ENCODE data around the gene DPYD. TPM values are rescaled to one million over a fixed set of nuclear protein-coding genes. Genes with fewer than 3 reads are reported as not detected.

The DPYD gene
- polyA plus RNA-seq: 32.5 TPM
- long read RNA-seq, donor 1, full-length matches to known transcripts: 1 of 1 reads
- long read RNA-seq, donor 1, partial matches to known transcripts: 0 of 1 reads
- long read RNA-seq, donor 1, other reads (novel, unspliced or antisense): 0 of 1 reads
- long read RNA-seq, donor 2, full-length matches to known transcripts: 5 of 5 reads
- long read RNA-seq, donor 2, partial matches to known transcripts: 0 of 5 reads
- long read RNA-seq, donor 2, other reads (novel, unspliced or antisense): 0 of 5 reads
- long read RNA-seq, donor 3: 0 reads
- long read RNA-seq, donor 4: 0 reads
- long read RNA-seq, donor 5, full-length matches to known transcripts: 3 of 3 reads
- long read RNA-seq, donor 5, partial matches to known transcripts: 0 of 3 reads
- long read RNA-seq, donor 5, other reads (novel, unspliced or antisense): 0 of 3 reads
- long read RNA-seq, donor 6, full-length matches to known transcripts: 9 of 9 reads
- long read RNA-seq, donor 6, partial matches to known transcripts: 0 of 9 reads
- long read RNA-seq, donor 6, other reads (novel, unspliced or antisense): 0 of 9 reads
- long read RNA-seq, donor 7, full-length matches to known transcripts: 2 of 2 reads
- long read RNA-seq, donor 7, partial matches to known transcripts: 0 of 2 reads
- long read RNA-seq, donor 7, other reads (novel, unspliced or antisense): 0 of 2 reads
- long read RNA-seq, donor 8, full-length matches to known transcripts: 4 of 9 reads
- long read RNA-seq, donor 8, partial matches to known transcripts: 5 of 9 reads
- long read RNA-seq, donor 8, other reads (novel, unspliced or antisense): 0 of 9 reads
- long read RNA-seq, donor 9, full-length matches to known transcripts: 2 of 2 reads
- long read RNA-seq, donor 9, partial matches to known transcripts: 0 of 2 reads
- long read RNA-seq, donor 9, other reads (novel, unspliced or antisense): 0 of 2 reads
- long read RNA-seq, donor 10, full-length matches to known transcripts: 1 of 1 reads
- long read RNA-seq, donor 10, partial matches to known transcripts: 0 of 1 reads
- long read RNA-seq, donor 10, other reads (novel, unspliced or antisense): 0 of 1 reads
- long read RNA-seq, donor 11: 0 reads

GRCh38 chr1:97920832-97921571 is at the start of gene DPYD:
Gene DPYD, minus strand, starts transcription at chr1:97921034. Its CDS starts 112 bp downstream, at chr1:97920922.
- peak within 1 kb of the TSS; percentile 93 for H3K4me3 ChIP-seq (ENCODE audit: low read length)
- H3K4me1 ChIP-seq (ENCODE audit: control insufficient read depth, insufficient read depth, low read length): peaks cover 24% of the 10 kb centered on the region
- peak; percentile 79 to 94 for DNase-seq
- no peaks in the 10 kb centered on the region for H3K9me3 ChIP-seq (ENCODE audit: control insufficient read depth, low read depth, low read length)
- no CpG with 5 or more reads among the region's 50 CpGs for WGBS (ENCODE audit: insufficient coverage, low lambda C conversion rate)
- no peaks in the 10 kb centered on the region for H3K36me3 ChIP-seq (ENCODE audit: control insufficient read depth, insufficient read depth, low read length)
- peak within 1 kb of the TSS; percentile 94 for H3K27ac ChIP-seq (ENCODE audit: low read length)
- H3K27me3 ChIP-seq (ENCODE audit: control insufficient read depth, insufficient read depth, low read length): no peaks in the 10 kb centered on the region

GRCh38 chr1:97960470-97960869 is 39.6 kb upstream of the DPYD start:
- no peaks in the 10 kb centered on the region for H3K27me3 ChIP-seq (ENCODE audit: control insufficient read depth, insufficient read depth, low read length)
- no peak overlapping the region for H3K4me3 ChIP-seq (ENCODE audit: low read length)
- H3K4me1 ChIP-seq (ENCODE audit: control insufficient read depth, insufficient read depth, low read length): no peaks in the 10 kb centered on the region
- no peaks in the 10 kb centered on the region for H3K36me3 ChIP-seq (ENCODE audit: control insufficient read depth, insufficient read depth, low read length)
- no peak for DNase-seq
- no peaks in the 10 kb centered on the region for H3K9me3 ChIP-seq (ENCODE audit: control insufficient read depth, low read depth, low read length)
- H3K27ac ChIP-seq (ENCODE audit: low read length): no peak overlapping the region

GRCh38 chr1:97947695-97948094 is 26.9 kb upstream of the DPYD start:
- no peak overlapping the region for H3K4me3 ChIP-seq (ENCODE audit: low read length)
- H3K36me3 ChIP-seq (ENCODE audit: control insufficient read depth, insufficient read depth, low read length): no peaks in the 10 kb centered on the region
- H3K27ac ChIP-seq (ENCODE audit: low read length): no peak overlapping the region
- no peaks in the 10 kb centered on the region for H3K4me1 ChIP-seq (ENCODE audit: control insufficient read depth, insufficient read depth, low read length)
- H3K9me3 ChIP-seq (ENCODE audit: control insufficient read depth, low read depth, low read length): no peaks in the 10 kb centered on the region
- no peak for DNase-seq
- no peaks in the 10 kb centered on the region for H3K27me3 ChIP-seq (ENCODE audit: control insufficient read depth, insufficient read depth, low read length)
- 67% methylated on average over 1 of the region's 3 CpGs for WGBS (ENCODE audit: insufficient coverage, low lambda C conversion rate)

GRCh38 chr1:97943354-97943753 is 22.5 kb upstream of the DPYD start:
- Histone ChIP-seq H3K27me3 (ENCODE audit: control insufficient read depth, insufficient read depth, low read length) (no peaks in the 10 kb centered on the region), H3K36me3 (ENCODE audit: control insufficient read depth, insufficient read depth, low read length) (no peaks in the 10 kb centered on the region), H3K27ac (ENCODE audit: low read length) (no peak overlapping the region), H3K4me1 (ENCODE audit: control insufficient read depth, insufficient read depth, low read length) (no peaks in the 10 kb centered on the region), H3K4me3 (ENCODE audit: low read length) (no peak overlapping the region), H3K9me3 (ENCODE audit: control insufficient read depth, low read depth, low read length) (no peaks in the 10 kb centered on the region)
- no CpG with 5 or more reads among the region's 4 CpGs for WGBS (ENCODE audit: insufficient coverage, low lambda C conversion rate)
- DNase-seq: no peak

- no peak overlapping the region for H3K4me3 ChIP-seq (ENCODE audit: low read length)
- no peaks in the 10 kb centered on the region for H3K4me1 ChIP-seq (ENCODE audit: control insufficient read depth, insufficient read depth, low read length)
- H3K27ac ChIP-seq (ENCODE audit: low read length): no peak overlapping the region
- no peaks in the 10 kb centered on the region for H3K36me3 ChIP-seq (ENCODE audit: control insufficient read depth, insufficient read depth, low read length)
- H3K9me3 ChIP-seq (ENCODE audit: control insufficient read depth, low read depth, low read length): no peaks in the 10 kb centered on the region
- 80% methylated on average over 1 of the region's 2 CpGs for WGBS (ENCODE audit: insufficient coverage, low lambda C conversion rate)
- H3K27me3 ChIP-seq (ENCODE audit: control insufficient read depth, insufficient read depth, low read length): no peaks in the 10 kb centered on the region
- no peak for DNase-seq
Observed at GRCh38 chr1:97942161-97943123, 21.6 kb upstream of the DPYD start.

- Histone ChIP-seq H3K4me3 (ENCODE audit: low read length) (no peak overlapping the region), H3K9me3 (ENCODE audit: control insufficient read depth, low read depth, low read length) (no peaks in the 10 kb centered on the region), H3K36me3 (ENCODE audit: control insufficient read depth, insufficient read depth, low read length) (no peaks in the 10 kb centered on the region), H3K27ac (ENCODE audit: low read length) (no peak overlapping the region), H3K4me1 (ENCODE audit: control insufficient read depth, insufficient read depth, low read length) (no peaks in the 10 kb centered on the region), H3K27me3 (ENCODE audit: control insufficient read depth, insufficient read depth, low read length) (no peaks in the 10 kb centered on the region)
- WGBS (ENCODE audit: insufficient coverage, low lambda C conversion rate): 88% methylated on average over 3 of the region's 3 CpGs
- DNase-seq: no peak
Observed at GRCh38 chr1:97938285-97938642, 17.4 kb upstream of the DPYD start.

GRCh38 chr1:97936976-97937375 is 16.1 kb upstream of the DPYD start:
- Histone ChIP-seq H3K27ac (ENCODE audit: low read length) (no peak overlapping the region), H3K36me3 (ENCODE audit: control insufficient read depth, insufficient read depth, low read length) (no peaks in the 10 kb centered on the region), H3K4me3 (ENCODE audit: low read length) (no peak overlapping the region), H3K9me3 (ENCODE audit: control insufficient read depth, low read depth, low read length) (no peaks in the 10 kb centered on the region), H3K4me1 (ENCODE audit: control insufficient read depth, insufficient read depth, low read length) (no peaks in the 10 kb centered on the region), H3K27me3 (ENCODE audit: control insufficient read depth, insufficient read depth, low read length) (no peaks in the 10 kb centered on the region)
- no peak for DNase-seq
- WGBS (ENCODE audit: insufficient coverage, low lambda C conversion rate): no CpG with 5 or more reads among the region's 2 CpGs

GRCh38 chr1:97934491-97934890 is 13.7 kb upstream of the DPYD start:
- no CpG with 5 or more reads among the region's 6 CpGs for WGBS (ENCODE audit: insufficient coverage, low lambda C conversion rate)
- DNase-seq: no peak
- Histone ChIP-seq H3K4me3 (ENCODE audit: low read length) (no peak overlapping the region), H3K9me3 (ENCODE audit: control insufficient read depth, low read depth, low read length) (no peaks in the 10 kb centered on the region), H3K4me1 (ENCODE audit: control insufficient read depth, insufficient read depth, low read length) (no peaks in the 10 kb centered on the region), H3K27ac (ENCODE audit: low read length) (no peak overlapping the region), H3K36me3 (ENCODE audit: control insufficient read depth, insufficient read depth, low read length) (no peaks in the 10 kb centered on the region), H3K27me3 (ENCODE audit: control insufficient read depth, insufficient read depth, low read length) (no peaks in the 10 kb centered on the region)

Measured in large intestine (tissue), 12 donors.